NCI-H510A treated with DMSO at 0.1 percent for 48 hours (cell line): ENCODE measurements around the gene OPN5.

Experiments
- DNase-seq: peaks from one replicate; lab custom pipeline; 2025; lab: John Stamatoyannopoulos, UW

OPN5 gene

GRCh38 chr6:47859175-47859574, 77.3 kb downstream of the OPN5 start:
- no peak for DNase-seq

GRCh38 chr6:47862731-47863130, 80.9 kb downstream of the OPN5 start:
- no peak for DNase-seq

- DNase-seq: no peak
Observed at GRCh38 chr6:47865206-47865605, 83.4 kb downstream of the OPN5 start.

GRCh38 chr6:47875593-47875992, 93.8 kb downstream of the OPN5 start:
- no peak for DNase-seq
